GM10847 (cell line): Measurements from ENCODE around the gene GAD2.

Experiments used
- POLR2A ChIP-seq: IDR thresholded peaks from 2 replicates; pipeline ENCODE4 v1.6.1; 2011; ENCODE audit not compliant: insufficient read length; ENCODE audit errors: extremely low read depth

GAD2 gene

DNA sequence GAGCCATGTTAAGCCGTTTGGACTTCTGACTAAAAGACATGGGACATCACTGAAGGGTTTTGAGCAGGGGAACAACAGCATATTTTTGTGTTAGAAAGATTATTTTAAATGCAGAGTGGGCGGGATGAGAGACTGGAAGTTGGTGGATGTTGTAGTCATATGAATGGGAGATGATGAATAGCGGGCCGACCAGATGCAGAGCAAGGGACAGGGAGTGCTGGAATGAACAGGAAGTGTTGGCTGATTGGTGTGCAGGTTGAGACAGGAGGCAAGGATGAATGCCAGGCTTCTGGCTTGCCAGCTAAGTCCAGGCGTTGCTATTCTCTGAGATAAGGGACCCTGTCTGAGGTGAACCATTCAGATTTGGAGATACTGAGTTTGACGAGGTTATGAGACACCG lies 38.0 kb downstream of the GAD2 start:
- TF ChIP-seq POLR2A: no peak

DNA sequence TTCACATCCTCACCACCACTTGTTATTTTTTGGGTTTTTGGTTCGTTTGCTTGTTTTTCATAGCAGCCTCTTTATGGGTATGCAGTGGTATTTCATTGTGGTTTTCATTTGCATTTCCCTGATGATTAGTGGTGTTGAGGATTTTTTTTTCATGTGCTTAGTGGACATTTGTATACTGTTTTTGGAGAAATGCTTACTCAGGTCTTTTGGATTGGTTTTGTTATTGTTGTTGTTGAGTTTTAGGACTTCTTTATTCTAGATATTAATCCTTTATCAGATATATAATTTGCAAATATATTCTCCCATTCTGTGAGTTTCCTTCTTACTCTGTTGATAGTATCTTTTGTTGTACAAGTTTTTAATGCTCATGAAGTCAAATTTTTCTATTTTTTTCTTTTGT lies 42.8 kb downstream of the GAD2 start:
- TF ChIP-seq POLR2A: no peak

DNA sequence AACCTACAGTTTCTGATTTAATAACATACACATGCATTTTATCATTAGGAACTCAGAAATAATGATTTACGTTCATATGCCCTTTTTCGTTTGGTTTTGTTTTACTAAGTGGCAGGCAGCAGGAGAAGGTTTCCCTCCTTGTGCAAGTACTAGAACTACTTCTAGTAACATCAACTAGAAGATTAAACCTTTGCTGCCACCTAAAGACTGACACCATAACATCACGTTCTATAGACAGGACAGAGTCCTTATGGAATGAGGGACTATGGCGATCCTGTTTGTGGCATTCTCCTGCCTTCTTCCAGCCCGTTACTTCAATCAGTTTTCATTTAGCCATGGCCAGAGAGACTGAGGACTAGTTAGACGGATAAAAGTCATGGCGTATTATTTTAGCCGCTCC lies 53.2 kb downstream of the GAD2 start:
- no peak for TF ChIP-seq POLR2A

DNA sequence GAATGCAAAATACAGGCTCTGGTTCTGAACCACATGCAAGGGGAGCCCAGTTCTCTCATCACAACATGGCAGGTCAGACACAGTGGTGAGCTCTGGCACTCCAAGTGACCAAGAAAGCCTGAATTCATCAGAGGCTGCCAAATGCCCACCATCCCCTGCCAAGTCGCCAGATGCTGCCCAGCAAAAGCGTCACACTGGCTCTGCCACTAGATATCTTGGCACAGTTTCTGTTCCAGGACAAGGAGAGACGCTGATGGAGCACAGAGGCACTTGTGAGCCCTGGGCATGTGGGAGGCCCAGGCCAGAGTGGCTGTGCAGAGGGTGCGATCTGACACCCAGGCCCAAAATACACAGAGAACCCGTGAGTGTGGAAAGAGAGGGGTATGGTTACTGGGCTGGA lies 57.8 kb downstream of the GAD2 start:
- no peak for TF ChIP-seq POLR2A

DNA sequence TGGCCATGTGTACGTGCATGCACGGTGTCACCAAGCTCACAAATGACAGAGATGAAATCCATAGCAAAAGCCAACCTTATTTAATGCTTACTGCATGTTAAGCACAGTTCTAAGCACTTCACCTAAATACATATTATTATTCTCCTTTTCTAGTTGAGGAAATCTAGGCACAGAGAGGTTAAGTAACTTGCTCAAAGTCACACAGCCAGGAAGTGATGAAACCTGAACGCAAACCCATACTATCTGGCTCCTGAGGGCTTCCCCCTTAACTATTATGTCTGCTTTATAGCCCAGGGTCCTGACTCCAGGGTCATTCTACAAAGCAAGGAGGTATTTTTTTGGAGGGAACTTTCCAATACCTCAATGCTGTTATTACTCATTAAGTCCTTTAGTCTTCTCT lies 61.7 kb downstream of the GAD2 start:
- TF ChIP-seq POLR2A: no peak

DNA sequence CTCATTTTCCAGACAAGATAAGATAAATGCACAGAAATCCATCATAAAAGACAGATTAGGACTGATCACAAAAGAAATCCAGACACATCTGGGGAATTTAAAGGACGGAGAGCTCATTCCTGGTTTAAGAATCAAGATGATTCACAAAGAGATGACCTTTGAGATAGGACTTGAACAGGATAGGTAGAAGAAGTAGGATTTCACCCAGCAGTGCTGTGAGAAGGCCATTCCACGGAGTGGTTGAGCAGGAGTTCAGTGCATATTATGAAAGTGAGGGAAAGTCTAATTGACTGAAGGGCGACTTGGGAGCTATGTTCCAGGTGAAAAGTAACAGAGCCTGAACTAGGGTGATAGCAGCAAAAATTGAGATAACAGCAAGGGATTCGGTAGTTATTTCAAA lies 73.7 kb downstream of the GAD2 start:
- TF ChIP-seq POLR2A: no peak

DNA sequence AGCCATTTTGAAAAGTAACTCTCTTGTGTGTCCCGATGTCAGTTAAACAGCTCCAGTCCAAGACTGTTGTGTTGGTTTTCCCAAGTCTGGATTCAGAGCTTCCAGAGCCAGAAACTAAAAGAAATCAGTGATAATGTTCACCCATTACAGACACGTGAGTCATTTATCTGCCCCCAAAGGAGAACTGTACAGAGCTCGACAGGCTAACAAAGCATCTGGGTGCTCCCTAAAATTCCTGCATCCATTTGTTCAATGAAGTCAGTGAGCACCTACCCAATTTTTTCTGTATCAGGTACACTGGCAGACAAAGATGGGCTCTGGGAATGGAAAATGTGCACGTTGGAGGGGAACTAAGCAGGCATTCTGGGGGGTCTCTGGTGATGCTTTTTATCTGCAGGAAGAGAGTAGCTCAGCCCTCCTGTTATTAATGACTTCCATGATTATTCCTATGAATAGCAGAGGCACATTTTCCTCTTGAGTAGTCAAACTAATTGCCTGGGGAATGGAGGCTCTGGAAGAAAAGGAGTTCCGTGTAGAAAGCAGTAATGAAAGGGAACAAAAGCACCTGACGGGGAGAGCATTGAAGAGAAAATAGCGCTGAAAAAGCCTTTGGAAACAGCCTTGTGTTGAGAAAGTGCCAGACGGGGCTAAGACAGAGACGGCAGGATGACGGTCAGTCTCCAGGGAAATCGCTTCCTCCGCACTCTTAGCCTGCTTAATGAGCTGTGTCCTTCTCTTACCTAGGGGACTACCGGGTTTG lies 75.3 kb downstream of the GAD2 start:
- no peak for TF ChIP-seq POLR2A

DNA sequence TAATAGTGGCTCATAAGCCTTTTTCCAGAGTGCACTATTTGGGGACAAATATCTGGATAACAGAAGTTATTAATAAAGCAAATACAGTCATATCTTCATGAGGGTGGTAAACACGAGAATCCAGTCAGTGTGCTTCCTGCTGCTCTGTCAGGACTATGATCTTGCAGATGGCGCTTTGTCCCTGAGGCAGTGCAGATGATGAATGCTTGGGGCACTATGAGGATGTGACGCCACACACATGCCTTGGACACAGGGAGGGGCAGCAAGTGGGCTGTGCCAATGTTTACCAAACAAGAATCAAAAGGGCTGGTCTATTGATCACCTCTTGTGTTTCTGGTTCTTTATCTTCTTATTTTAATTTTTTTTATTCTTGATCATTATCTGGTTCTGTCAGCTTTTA lies 79.8 kb downstream of the GAD2 start:
- no peak for TF ChIP-seq POLR2A

DNA sequence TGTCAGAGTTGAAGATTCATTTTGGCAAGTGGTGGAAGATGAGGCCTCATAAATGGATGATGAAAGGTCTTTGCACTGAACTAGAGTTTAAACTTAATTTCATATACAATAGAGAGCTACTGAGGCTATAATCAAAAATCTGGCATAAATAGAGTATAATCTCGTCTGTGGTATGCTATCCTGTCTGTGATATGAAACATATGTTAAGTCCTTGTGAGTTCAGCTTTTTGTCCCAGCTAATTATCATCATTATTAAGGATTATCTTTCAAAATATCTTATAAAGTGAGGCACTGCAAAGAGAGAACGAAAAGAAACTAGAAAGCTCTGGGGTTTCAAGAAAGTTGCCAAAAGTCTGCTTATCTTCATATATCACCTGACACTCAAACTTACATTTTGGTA lies 83.4 kb downstream of the GAD2 start:
- TF ChIP-seq POLR2A: no peak

DNA sequence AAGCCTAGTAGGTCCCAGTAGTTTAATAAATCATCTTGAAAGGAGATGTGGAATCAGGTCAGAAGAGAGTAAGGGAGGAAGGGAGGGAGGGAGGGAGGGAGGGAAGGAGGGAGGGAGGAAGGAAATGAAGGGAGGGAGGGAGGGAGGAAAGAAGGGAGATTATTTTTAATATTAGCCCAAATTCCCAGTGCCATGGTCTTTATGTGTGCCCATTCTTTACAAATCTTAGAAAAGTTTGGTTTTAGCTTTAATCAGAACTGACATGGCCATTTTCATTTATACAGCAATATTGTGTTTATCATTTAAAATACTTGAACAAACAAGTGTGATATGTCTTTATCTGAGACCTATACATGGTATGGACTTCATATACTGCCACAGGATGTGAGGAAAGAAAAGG lies 86.8 kb downstream of the GAD2 start:
- no peak for TF ChIP-seq POLR2A

DNA sequence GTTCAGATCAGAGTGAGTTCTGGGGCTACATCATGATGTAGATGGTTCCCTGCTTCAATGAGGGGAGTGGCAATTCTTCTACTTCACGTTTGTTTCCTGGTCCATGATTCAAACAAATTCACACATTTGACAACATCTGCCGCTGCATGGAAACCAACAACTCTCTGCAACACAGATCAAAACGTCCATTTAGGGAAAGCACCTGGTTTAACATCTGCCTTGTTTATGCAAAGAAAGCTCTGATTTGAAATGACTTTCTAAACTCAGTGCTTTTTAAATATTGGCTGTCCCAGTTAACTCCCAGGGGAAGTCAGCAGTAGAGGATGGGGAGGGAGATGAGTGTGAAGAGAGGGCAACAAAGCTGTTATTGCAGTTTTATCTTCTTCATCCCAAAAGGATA lies 93.8 kb downstream of the GAD2 start:
- TF ChIP-seq POLR2A: no peak

DNA sequence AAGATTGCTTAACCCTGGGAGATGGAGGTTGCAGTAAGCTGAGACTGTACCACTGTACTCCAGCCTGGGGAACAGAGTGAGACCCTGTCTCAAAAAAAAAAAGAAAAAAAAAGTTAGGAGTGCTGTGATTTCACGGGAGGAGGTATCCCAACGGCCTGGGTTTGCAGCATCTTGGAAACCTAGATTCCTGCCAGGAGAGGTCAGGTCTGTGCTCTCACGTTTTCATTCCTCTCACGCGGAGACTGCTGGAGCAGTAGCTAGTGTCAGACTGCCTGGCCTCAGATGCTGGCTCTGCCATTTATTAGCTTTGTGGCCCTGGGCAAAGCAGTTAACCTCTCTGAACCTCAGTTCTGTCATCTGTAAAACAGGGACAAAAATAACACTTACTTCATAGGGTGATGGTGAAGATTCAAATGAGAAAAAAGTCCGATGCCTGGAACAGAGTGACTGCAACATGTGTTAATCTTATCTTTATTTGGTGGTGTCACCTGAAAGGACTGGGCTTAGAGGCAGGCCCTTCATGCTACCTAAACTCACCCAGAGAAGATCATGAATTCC lies 94.9 kb downstream of the GAD2 start:
- TF ChIP-seq POLR2A: no peak

DNA sequence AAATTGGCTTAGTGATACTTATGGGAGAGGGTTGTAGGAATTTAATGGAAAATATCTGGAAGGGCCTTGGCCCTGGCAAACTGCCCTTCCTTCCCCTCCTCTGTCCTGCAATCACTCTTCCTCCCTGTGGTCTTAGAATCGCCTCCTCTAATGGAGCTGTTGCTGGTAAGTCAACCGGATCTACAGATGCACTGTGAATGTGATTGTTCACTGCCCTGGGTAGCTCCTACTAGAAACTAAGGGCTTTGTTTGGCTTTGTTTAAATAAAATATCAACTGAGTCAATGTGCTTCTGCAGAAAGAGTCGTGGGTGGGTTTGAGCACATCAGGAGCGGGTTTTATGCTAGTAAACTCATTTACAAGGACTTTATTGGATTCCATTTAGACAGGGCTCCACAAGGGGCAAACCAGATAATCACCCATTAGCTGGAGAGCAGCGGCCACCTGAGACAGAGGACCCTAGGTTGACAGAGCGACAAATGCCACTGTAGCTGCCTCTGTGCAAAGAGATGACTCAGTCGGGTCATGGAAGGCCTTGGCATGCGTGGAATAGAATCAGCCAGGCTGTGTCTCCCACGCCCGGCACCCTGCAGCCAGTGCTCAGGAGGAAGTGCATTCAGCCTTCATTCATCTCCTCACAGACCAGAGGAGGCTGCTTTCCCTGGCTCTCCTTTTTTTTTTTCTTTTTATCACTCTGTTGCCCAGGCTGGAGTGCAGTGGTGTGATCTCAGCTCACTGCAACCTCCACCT lies 97.9 kb downstream of the GAD2 start:
- TF ChIP-seq POLR2A: no peak

DNA sequence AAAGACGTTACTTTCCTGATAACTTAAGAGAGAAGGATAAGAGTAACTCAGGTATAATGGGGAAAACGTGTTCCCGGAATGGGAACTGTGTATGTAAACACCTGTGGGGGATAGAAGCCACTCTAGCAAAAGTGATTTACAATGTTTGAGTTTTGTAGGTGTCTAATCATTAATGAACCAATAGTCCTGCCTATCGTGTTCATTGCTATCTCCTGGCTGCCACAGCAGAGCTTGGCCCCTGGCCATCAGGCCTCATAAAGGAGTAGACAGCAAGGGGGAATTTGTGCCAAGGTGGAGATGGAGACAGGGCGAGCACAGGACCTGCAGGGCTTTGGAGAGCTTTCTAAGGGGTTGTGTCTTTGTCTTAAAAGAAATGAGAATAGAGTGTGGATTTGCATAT lies 102.1 kb downstream of the GAD2 start:
- TF ChIP-seq POLR2A: no peak

DNA sequence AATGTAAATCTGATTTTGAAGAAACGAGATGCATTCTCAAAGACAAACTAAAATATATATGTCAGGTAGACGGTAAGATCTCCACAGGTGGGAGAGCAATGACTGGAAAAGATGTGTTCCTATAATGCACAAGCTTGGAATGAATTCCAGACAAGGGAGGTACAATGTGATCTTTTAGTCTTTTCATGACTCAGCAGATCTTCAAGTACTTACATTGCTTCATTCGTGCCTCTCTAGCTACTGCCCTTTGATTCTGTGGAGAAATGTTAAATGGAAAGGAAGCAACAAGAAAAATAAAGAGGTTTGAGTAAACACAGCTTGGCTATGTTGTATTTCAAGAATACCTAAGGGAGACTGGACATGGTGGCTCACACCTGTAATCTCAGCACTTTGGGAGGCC lies 106.6 kb downstream of the GAD2 start:
- no peak for TF ChIP-seq POLR2A

DNA sequence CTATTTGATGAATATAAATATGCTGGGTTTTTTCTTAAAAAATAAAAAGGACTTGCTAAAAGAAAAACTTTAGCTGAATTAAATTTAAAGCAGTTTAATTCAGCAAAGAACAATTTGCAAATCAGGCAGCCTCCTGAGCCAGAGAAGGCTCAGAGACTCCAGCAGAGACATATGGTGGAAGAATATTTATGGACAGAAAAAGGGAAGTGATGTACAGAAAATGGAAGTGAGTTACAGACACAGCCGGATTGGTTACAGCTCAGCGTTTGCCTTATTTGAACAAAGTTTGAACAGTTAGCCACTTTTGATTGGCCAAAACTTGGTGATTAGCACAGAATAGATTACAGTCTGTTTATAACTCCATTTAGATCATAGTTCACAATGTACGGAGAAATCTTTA lies 110.3 kb downstream of the GAD2 start:
- TF ChIP-seq POLR2A: no peak
